IMR-90 (cell line): ENCODE measurements around the gene GPR75. TPM values are rescaled to one million over a fixed set of nuclear protein-coding genes. Genes with fewer than 3 reads are reported as not detected.

Experiments
- ATAC-seq: fragments of 200-7000 bp; cut with Tn5 transposase; 2 replicates; pipeline ENCODE4 v1.9.1; 2020; ENCODE audit warnings: low read depth, mild to moderate bottlenecking, moderate library complexity
- BruUV-seq: library from RNA; stranded (reverse); fragments of 400-500 nt; replicated peaks from 2 replicates; lab custom pipeline; 2021; lab: Mats Ljungman, UMichigan
- CTCF ChIA-PET: fragments of 300-600 bp; formaldehyde crosslinking; extraction: SDS; loops from one replicate; lab custom pipeline; 2021; ENCODE audit warnings: antibody characterized with exemption; lab: Yijun Ruan, JAX
- POLR2A ChIA-PET: fragments of 300-600 bp; sonication (Branson Sonifier 250); formaldehyde crosslinking; loops from one replicate; lab custom pipeline; 2022; ENCODE audit warnings: antibody characterized with exemption; ENCODE audit not compliant: unreplicated experiment; lab: Charles Lee
- DNase-seq: peaks from one replicate; pipeline ENCODE4 v3.0.0; 2013
- H2AFZ ChIP-seq: replicated peaks from 2 replicates; pipeline ENCODE3; 2013; ENCODE audit warnings: low read length, mild to moderate bottlenecking; ENCODE audit not compliant: poor library complexity
- H2AK5ac ChIP-seq: 2 replicates; pipeline ENCODE4 v1.6.1; 2013; ENCODE audit warnings: low read depth, low read length, inconsistent platforms
- H2AK9ac ChIP-seq: replicated peaks from 2 replicates; pipeline ENCODE3; 2013; ENCODE audit warnings: mild to moderate bottlenecking, low read depth, low read length, moderate library complexity; ENCODE audit not compliant: poor library complexity
- H2BK120ac ChIP-seq: 2 replicates; pipeline ENCODE4 v1.6.1; 2013; ENCODE audit warnings: low read depth, low read length, inconsistent platforms
- H2BK15ac ChIP-seq: 3 replicates; pipeline ENCODE4 v1.6.1; 2013; ENCODE audit warnings: low read depth, low read length, inconsistent platforms
- H2BK20ac ChIP-seq: 2 replicates; pipeline ENCODE4 v1.6.1; 2013; ENCODE audit warnings: low read depth, mild to moderate bottlenecking, inconsistent platforms, low read length, moderate library complexity
- H2BK5ac ChIP-seq: 2 replicates; pipeline ENCODE4 v1.6.1; 2013; ENCODE audit warnings: mild to moderate bottlenecking, low read depth, low read length, inconsistent platforms; ENCODE audit not compliant: poor library complexity, severe bottlenecking
- H3K14ac ChIP-seq: replicated peaks from 2 replicates; pipeline ENCODE4 v1.6.1; 2013; ENCODE audit warnings: low read depth, low read length, inconsistent platforms
- H3K18ac ChIP-seq: 2 replicates; pipeline ENCODE4 v1.6.1; 2013; ENCODE audit warnings: low read depth, low read length, control low read depth
- H3K23ac ChIP-seq: 2 replicates; pipeline ENCODE4 v1.6.1; 2013; ENCODE audit warnings: low read depth, low read length, inconsistent platforms
- H3K27ac ChIP-seq: 2 replicates; pipeline ENCODE4 v1.5.1; 2013; ENCODE audit warnings: mild to moderate bottlenecking, control low read depth, low read length; ENCODE audit not compliant: insufficient read depth
- H3K27me3 ChIP-seq: 2 replicates; pipeline ENCODE4 v1.6.1; 2013; ENCODE audit warnings: low read length; ENCODE audit not compliant: control insufficient read depth, insufficient read depth
- H3K36me3 ChIP-seq: 2 replicates; pipeline ENCODE4 v1.6.1; 2013; ENCODE audit warnings: low read length, mixed read lengths; ENCODE audit not compliant: control insufficient read depth, insufficient read depth
- H3K4ac ChIP-seq: 2 replicates; pipeline ENCODE4 v1.6.1; 2013; ENCODE audit warnings: low read depth, low read length, inconsistent platforms
- H3K4me1 ChIP-seq: 2 replicates; pipeline ENCODE4 v1.6.1; 2013; ENCODE audit warnings: low read length, mixed read lengths; ENCODE audit not compliant: control insufficient read depth, insufficient read depth
- H3K4me2 ChIP-seq: 2 replicates; pipeline ENCODE4 v1.6.1; 2013; ENCODE audit warnings: low read depth, mild to moderate bottlenecking, control low read depth, low read length, moderate library complexity
- H3K4me3 ChIP-seq: 2 replicates; pipeline ENCODE4 v1.5.1; 2013; ENCODE audit warnings: low read depth, mild to moderate bottlenecking, control low read depth, low read length, moderate library complexity; ENCODE audit not compliant: insufficient read depth
- H3K56ac ChIP-seq: 2 replicates; pipeline ENCODE4 v1.6.1; 2013; ENCODE audit warnings: low read length, inconsistent platforms; ENCODE audit not compliant: insufficient read depth; ENCODE audit errors: extremely low read depth
- H3K79me1 ChIP-seq, 2 experiments: 2 replicates each; pipeline ENCODE4 v1.6.1; 2013; ENCODE audit warnings: low read length in 2 of 2, inconsistent platforms in 1 of 2, low read depth in 1 of 2
- H3K9ac ChIP-seq: 2 replicates; pipeline ENCODE4 v1.6.1; 2013; ENCODE audit warnings: low read depth, low read length, control low read depth
- H3K9me1 ChIP-seq: 2 replicates; pipeline ENCODE4 v1.6.1; 2013; ENCODE audit warnings: low read length, inconsistent platforms; ENCODE audit not compliant: insufficient read depth
- H3K9me3 ChIP-seq: 2 replicates; pipeline ENCODE4 v1.6.1; 2013; ENCODE audit warnings: low read length; ENCODE audit not compliant: control insufficient read depth, insufficient read depth
- H4K20me1 ChIP-seq: 2 replicates; pipeline ENCODE4 v1.6.1; 2013; ENCODE audit warnings: low read length, inconsistent platforms; ENCODE audit not compliant: insufficient read depth
- H4K5ac ChIP-seq: 2 replicates; pipeline ENCODE4 v1.6.1; 2013; ENCODE audit warnings: mild to moderate bottlenecking, low read depth, low read length, control low read depth
- H4K8ac ChIP-seq, 2 experiments: 2 replicates each; pipeline ENCODE4 v1.6.1; 2013; ENCODE audit warnings: low read depth in 2 of 2, low read length in 2 of 2, control low read depth in 1 of 2, inconsistent platforms in 1 of 2
- H4K91ac ChIP-seq: 2 replicates; pipeline ENCODE4 v1.6.1; 2013; ENCODE audit warnings: low read depth, low read length, inconsistent platforms; ENCODE audit not compliant: insufficient read depth
- BHLHE40 ChIP-seq: fragments of 150-350 bp; IDR thresholded peaks from 2 replicates; pipeline ENCODE4 v1.6.1; 2016; ENCODE audit warnings: mild to moderate bottlenecking, low read depth, low read length
- CEBPB ChIP-seq: IDR thresholded peaks from 2 replicates; pipeline ENCODE4 v1.6.1; 2012; ENCODE audit warnings: low read depth, low read length, improper control_type of control experiment
- CHD1 ChIP-seq: IDR thresholded peaks from 2 replicates; pipeline ENCODE4 v1.6.1; 2012; ENCODE audit warnings: low read depth, low read length, improper control_type of control experiment
- CTCF ChIP-seq: conservative IDR thresholded peaks from 2 replicates; pipeline ENCODE4 v1.5.1; 2012; ENCODE audit warnings: mild to moderate bottlenecking, low read depth, low read length, improper control_type of control experiment
- ELK1 ChIP-seq: fragments of 150-350 bp; IDR thresholded peaks from 2 replicates; pipeline ENCODE4 v1.6.1; 2016; ENCODE audit warnings: low read depth, mild to moderate bottlenecking, low read length, moderate library complexity, borderline replicate concordance
- FOS ChIP-seq: fragments of 150-350 bp; IDR thresholded peaks from 2 replicates; pipeline ENCODE4 v1.6.1; 2016; ENCODE audit warnings: low read depth, low read length
- MAFK ChIP-seq: IDR thresholded peaks from 2 replicates; pipeline ENCODE4 v1.6.1; 2012; ENCODE audit warnings: low read depth, low read length, improper control_type of control experiment
- MAZ ChIP-seq: IDR thresholded peaks from 2 replicates; pipeline ENCODE4 v1.6.1; 2012; ENCODE audit warnings: low read depth, mild to moderate bottlenecking, low read length, improper control_type of control experiment, moderate library complexity, borderline replicate concordance
- MXI1 ChIP-seq: IDR thresholded peaks from 2 replicates; pipeline ENCODE4 v1.6.1; 2012; ENCODE audit warnings: low read depth, mild to moderate bottlenecking, low read length, moderate library complexity, borderline replicate concordance
- NFE2L2 ChIP-seq: fragments of 150-350 bp; IDR thresholded peaks from 2 replicates; pipeline ENCODE4 v1.6.1; 2016; ENCODE audit warnings: low read depth, mild to moderate bottlenecking, low read length
- POLR2A ChIP-seq: IDR thresholded peaks from 2 replicates; pipeline ENCODE4 v1.6.1; 2012; ENCODE audit warnings: mild to moderate bottlenecking, low read depth, low read length
- RAD21 ChIP-seq: IDR thresholded peaks from 2 replicates; pipeline ENCODE4 v1.6.1; 2012; ENCODE audit warnings: low read length, improper control_type of control experiment
- RCOR1 ChIP-seq: IDR thresholded peaks from 2 replicates; pipeline ENCODE4 v1.6.1; 2012; ENCODE audit warnings: mild to moderate bottlenecking, low read length, improper control_type of control experiment; ENCODE audit not compliant: insufficient replicate concordance
- RFX5 ChIP-seq: IDR thresholded peaks from 2 replicates; pipeline ENCODE4 v1.8.0; 2012; ENCODE audit warnings: low read depth, mild to moderate bottlenecking, low read length, moderate library complexity
- SMC3 ChIP-seq: fragments of 150-350 bp; IDR thresholded peaks from 2 replicates; pipeline ENCODE4 v1.6.1; 2016; ENCODE audit warnings: low read depth, mild to moderate bottlenecking, antibody characterized with exemption, low read length, moderate library complexity
- USF2 ChIP-seq: fragments of 150-350 bp; IDR thresholded peaks from 2 replicates; pipeline ENCODE4 v1.6.1; 2017; ENCODE audit warnings: mild to moderate bottlenecking, antibody characterized with exemption, low read length, low read depth
- WGBS, 2 experiments: methylation state at CpG; one replicate each; pipeline versions ENCODE4 v1.1.5 to v1.1.7; 2013; ENCODE audit warnings: missing lambda C conversion rate in 2 of 2; ENCODE audit not compliant: insufficient read length in 1 of 2; ENCODE audit errors: extremely low coverage in 2 of 2; 5-methylcytosine and 5-hydroxymethylcytosine counted together
- dilution Hi-C: fragments of 300-500 bp; cut with HindIII; formaldehyde crosslinking; loops from one replicate; pipeline ENCODE4 v1.14.3; 2018; ENCODE audit warnings: low sequenced_read_pairs; ENCODE audit not compliant: unreplicated experiment
- in situ Hi-C: fragments of 300-500 bp; cut with MboI; formaldehyde crosslinking; loops from 3 replicates; pipeline ENCODE4 v1.14.3; 2019; ENCODE audit warnings: low sequenced_read_pairs, inconsistent platforms, mixed read lengths
- intact Hi-C: fragments of 100-400 bp; cut with micrococcal nuclease; formaldehyde crosslinking; loops from 2 replicates; pipeline ENCODE4 v1.10.0; 2022
- polyA plus RNA-seq, 3 experiments: library from polyadenylated mRNA; depleted of rRNA; stranded (reverse); fragments of >200 nt; gene quantifications; 2 replicates each; pipeline ENCODE4 v1.2.3, GENCODE V29; 2012; ENCODE audit warnings: low replicate concordance in 1 of 3
- total RNA-seq: library from RNA; depleted of rRNA; stranded (reverse); fragments of >200 nt; gene quantifications from 2 replicates; pipeline ENCODE4 v1.2.3, GENCODE V29; 2012

GPR75 gene
- total and polyA plus RNA-seq, 2 of the 4 experiments (the other 2 are of a cell fraction), result 1.4 to 2.1 TPM

- Histone ChIP-seq H3K56ac (no peak overlapping the region), H4K91ac (no peak overlapping the region), H3K14ac (no peak overlapping the region), H2BK5ac (no peak overlapping the region), H3K79me1 (peaks cover 0 to 4% of the 10 kb centered on the region in 2 experiments; a peak in 1 of 4 replicates), H3K27ac (no peak overlapping the region), H4K20me1 (no peaks in the 10 kb centered on the region), H3K9me1 (no peaks in the 10 kb centered on the region), H4K5ac (no peak overlapping the region), H3K9ac (no peak overlapping the region), H2AK5ac (no peak overlapping the region), H3K18ac (no peak overlapping the region), H2BK15ac (no peak overlapping the region), H2AK9ac (no peak overlapping the region), H3K9me3 (no peaks in the 10 kb centered on the region), H3K27me3 (no peaks in the 10 kb centered on the region), H2BK20ac (no peak overlapping the region), H3K4ac (no peak overlapping the region), H4K8ac (no peak overlapping the region), H3K4me2 (no peak overlapping the region), H2BK120ac (no peak overlapping the region), H3K4me1 (0 out of 2 replicates have a peak, but pooled peaks cover 5% of the 10 kb centered on the region), H2AFZ (no peak overlapping the region), H3K36me3 (peaks cover 3% of the 10 kb centered on the region; the same call in 1 of the 2 replicates), H3K4me3 (no peak overlapping the region), H3K23ac (no peak overlapping the region)
- CTCF ChIA-PET, result no interaction called here
- TF ChIP-seq RCOR1, result no peak
- no peak for TF ChIP-seq POLR2A
- no peak for TF ChIP-seq FOS
- TF ChIP-seq MAZ, result no peak
- TF ChIP-seq BHLHE40, result no peak
- TF ChIP-seq RFX5, result no peak
- no peak for TF ChIP-seq CTCF
- TF ChIP-seq RAD21, result no peak
- no peak for TF ChIP-seq MXI1
- TF ChIP-seq CHD1, result no peak
- TF ChIP-seq NFE2L2, result no peak
- no peak for TF ChIP-seq SMC3
- no peak for TF ChIP-seq MAFK
- TF ChIP-seq CEBPB, result no peak
- TF ChIP-seq USF2, result no peak
- no peak for TF ChIP-seq ELK1
- WGBS, 2 experiments, result no CpG with 5 or more reads among the region's 1 CpG
- POLR2A ChIA-PET, result no interaction called here
- dilution Hi-C loops (no loop called here), intact Hi-C loops (no loop called here), in situ Hi-C loops (no loop called here)
- BruUV-seq, result no TSS peak
- DNase-seq, result no peak
- no peak for ATAC-seq
Observed at GRCh38 chr2:53826030-53826410, 33.7 kb downstream of the GPR75 start.
